Measurements from ENCODE around the gene HM13.
"Not testable (repeated sequence)": the region's sequence is repeated elsewhere in the genome, so short reads cannot be mapped to it uniquely, and the experiment has no call there.

HM13 gene

GRCh38 chr20:31543966-31544598, 29.8 kb downstream of the HM13 start:
- no peak for DNase-seq

GRCh38 chr20:31544600-31544999, 30.4 kb downstream of the HM13 start:
- DNase-seq, result no peak

GRCh38 chr20:31545621-31546040, 31.4 kb downstream of the HM13 start:
- not testable (repeated sequence) for DNase-seq

GRCh38 chr20:31547017-31547675, 32.9 kb downstream of the HM13 start:
- DNase-seq, result peak; percentile 89

- no peak for DNase-seq
These were observed 33.6 kb downstream of the HM13 start for GRCh38 chr20:31547720-31548298.

- no peak for DNase-seq
These were observed 34.7 kb downstream of the HM13 start for GRCh38 chr20:31548820-31549512.

- no peak for DNase-seq
These were observed 35.3 kb downstream of the HM13 start for GRCh38 chr20:31549513-31549880.

- DNase-seq, result no peak
These were observed 35.9 kb downstream of the HM13 start for GRCh38 chr20:31550099-31550498.

GRCh38 chr20:31551163-31552081, 37.2 kb downstream of the HM13 start:
- DNase-seq, result no peak

GRCh38 chr20:31555203-31555775, 41.0 kb downstream of the HM13 start:
- DNase-seq, result no peak

GRCh38 chr20:31559704-31560093, 45.5 kb downstream of the HM13 start:
- no peak for DNase-seq

GRCh38 chr20:31560094-31560745, 46.0 kb downstream of the HM13 start:
- DNase-seq, result peak; percentile 46

- DNase-seq, result no peak
These were observed 46.7 kb downstream of the HM13 start for GRCh38 chr20:31560746-31561598.

- no peak for DNase-seq
These were observed 48.0 kb downstream of the HM13 start for GRCh38 chr20:31562241-31562640.

- no peak for DNase-seq
These were observed 50.0 kb downstream of the HM13 start for GRCh38 chr20:31564284-31564683.

- DNase-seq, result no peak
These were observed 51.6 kb downstream of the HM13 start for GRCh38 chr20:31565699-31566318.

- no peak for DNase-seq
These were observed 52.0 kb downstream of the HM13 start for GRCh38 chr20:31566319-31566657.

GRCh38 chr20:31566658-31567379, 52.6 kb downstream of the HM13 start:
- no peak for DNase-seq

GRCh38 chr20:31567380-31567720, 53.1 kb downstream of the HM13 start:
- no peak for DNase-seq

Measured in NCI-H1694 treated with DMSO at 0.1 percent for 48 hours (cell line).